GM21786 (cell line): Measurements from ENCODE around the gene RNF123.

Experiments used
- ATAC-seq: cut with Tn5 transposase; IDR thresholded peaks from one replicate; pipeline ENCODE4 v1.9.1; 2021; ENCODE audit not compliant: unreplicated experiment

Gene RNF123

DNA sequence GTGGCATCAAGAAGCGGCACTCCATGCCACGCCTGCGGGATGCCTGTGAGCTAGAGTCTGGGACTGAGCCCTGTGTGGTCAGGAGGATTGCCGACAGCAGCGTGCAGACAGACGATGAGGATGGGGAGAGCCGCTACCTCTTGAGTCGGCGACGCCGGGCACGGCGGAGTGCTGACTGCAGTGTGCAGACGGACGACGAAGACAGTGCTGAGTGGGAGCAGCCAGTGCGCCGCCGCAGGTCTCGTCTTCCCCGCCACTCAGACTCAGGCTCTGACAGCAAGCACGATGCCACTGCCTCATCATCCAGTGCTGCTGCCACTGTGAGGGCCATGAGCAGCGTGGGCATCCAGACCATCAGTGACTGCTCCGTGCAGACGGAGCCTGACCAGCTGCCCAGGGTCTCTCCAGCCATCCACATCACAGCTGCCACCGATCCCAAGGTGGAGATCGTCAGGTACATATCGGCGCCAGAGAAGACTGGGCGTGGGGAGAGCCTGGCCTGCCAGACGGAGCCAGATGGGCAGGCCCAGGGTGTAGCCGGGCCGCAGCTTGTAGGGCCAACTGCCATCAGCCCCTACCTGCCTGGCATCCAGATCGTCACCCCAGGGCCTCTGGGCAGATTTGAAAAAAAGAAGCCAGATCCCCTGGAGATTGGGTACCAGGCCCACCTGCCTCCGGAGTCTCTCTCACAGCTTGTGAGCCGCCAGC lies 32.0 kb upstream of the RNF123 start:
- ATAC-seq = no peak

GRCh38 chr3:49658711-49659110 lies 30.6 kb upstream of the RNF123 start:
- no peak for ATAC-seq

- no peak for ATAC-seq
Observed at GRCh38 chr3:49659756-49660155, 29.6 kb upstream of the RNF123 start.

GRCh38 chr3:49661281-49661680 lies 28.1 kb upstream of the RNF123 start:
- no peak for ATAC-seq

- ATAC-seq = no peak
Observed at GRCh38 chr3:49662021-49662420, 27.3 kb upstream of the RNF123 start.

- no peak for ATAC-seq
Observed at GRCh38 chr3:49662720-49663413, 26.5 kb upstream of the RNF123 start.

- no peak for ATAC-seq
Observed at GRCh38 chr3:49663831-49664230, 25.5 kb upstream of the RNF123 start.

GRCh38 chr3:49664300-49664699 lies 25.1 kb upstream of the RNF123 start:
- no peak for ATAC-seq

- ATAC-seq = no peak
Observed at GRCh38 chr3:49665822-49666519, 23.4 kb upstream of the RNF123 start.

DNA sequence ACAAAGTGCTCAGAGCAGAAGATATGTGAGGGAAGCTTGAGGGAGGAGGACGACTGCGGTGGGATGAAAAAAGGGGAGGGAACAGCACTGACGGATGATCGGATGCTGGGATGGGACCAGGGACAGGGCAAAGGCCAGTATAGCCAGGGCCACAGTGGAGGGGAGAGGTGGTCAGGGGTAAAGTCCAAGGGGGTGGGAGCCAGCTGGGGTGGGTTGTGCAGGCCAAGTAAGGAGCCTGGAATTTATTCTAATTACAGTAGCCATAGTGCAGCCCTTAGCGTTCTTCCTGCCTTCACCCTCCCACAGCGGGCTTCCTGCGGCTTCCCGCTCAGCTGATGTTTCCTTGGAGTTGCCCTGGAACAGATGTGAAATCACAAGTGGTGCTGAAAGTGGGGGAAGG lies 22.8 kb upstream of the RNF123 start:
- ATAC-seq = no peak

GRCh38 chr3:49667701-49668413 lies 21.5 kb upstream of the RNF123 start:
- no peak for ATAC-seq

DNA sequence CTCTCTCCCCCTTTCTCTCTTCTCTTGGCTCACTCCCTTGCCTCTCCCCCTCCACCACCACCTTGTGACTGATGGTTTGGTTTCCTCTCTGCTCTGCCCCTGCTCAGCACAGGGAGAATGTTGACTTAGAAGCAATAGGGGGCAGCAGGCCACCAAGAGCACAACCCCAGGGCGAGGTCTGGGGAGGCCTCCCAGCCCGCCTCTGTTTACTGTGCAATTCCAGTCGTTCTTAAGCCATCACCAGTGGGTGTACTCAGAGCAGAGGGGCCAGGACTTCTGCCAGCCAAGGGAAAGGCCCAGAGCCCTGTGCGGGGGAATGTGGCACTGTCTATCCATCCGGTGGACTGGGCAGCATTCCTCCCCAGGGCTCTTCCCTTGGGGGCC lies 21.0 kb upstream of the RNF123 start:
- no peak for ATAC-seq

DNA sequence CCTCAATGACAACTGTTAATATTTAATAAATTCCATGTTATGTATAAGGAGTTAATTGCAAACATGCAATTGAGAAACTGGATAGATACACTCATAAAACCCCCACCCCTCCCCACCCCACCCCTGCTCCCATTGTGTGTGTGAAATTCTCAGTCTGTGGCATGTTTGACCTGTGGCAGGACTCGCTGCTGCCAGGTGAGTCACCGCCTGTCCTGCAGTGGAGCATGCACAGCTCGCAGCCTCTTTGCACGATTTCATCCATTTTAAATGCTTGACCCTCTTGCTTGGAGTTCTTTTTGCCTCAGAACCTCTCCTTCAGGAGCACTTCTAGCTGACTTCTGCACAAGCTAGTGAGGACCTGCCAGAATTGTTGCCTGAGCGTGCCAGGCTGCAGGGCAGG lies 20.5 kb upstream of the RNF123 start:
- ATAC-seq = no peak

- no peak for ATAC-seq
Observed at GRCh38 chr3:49669352-49669751, 20.0 kb upstream of the RNF123 start.

- ATAC-seq = no peak
Observed at GRCh38 chr3:49670940-49671290, 18.4 kb upstream of the RNF123 start.

DNA sequence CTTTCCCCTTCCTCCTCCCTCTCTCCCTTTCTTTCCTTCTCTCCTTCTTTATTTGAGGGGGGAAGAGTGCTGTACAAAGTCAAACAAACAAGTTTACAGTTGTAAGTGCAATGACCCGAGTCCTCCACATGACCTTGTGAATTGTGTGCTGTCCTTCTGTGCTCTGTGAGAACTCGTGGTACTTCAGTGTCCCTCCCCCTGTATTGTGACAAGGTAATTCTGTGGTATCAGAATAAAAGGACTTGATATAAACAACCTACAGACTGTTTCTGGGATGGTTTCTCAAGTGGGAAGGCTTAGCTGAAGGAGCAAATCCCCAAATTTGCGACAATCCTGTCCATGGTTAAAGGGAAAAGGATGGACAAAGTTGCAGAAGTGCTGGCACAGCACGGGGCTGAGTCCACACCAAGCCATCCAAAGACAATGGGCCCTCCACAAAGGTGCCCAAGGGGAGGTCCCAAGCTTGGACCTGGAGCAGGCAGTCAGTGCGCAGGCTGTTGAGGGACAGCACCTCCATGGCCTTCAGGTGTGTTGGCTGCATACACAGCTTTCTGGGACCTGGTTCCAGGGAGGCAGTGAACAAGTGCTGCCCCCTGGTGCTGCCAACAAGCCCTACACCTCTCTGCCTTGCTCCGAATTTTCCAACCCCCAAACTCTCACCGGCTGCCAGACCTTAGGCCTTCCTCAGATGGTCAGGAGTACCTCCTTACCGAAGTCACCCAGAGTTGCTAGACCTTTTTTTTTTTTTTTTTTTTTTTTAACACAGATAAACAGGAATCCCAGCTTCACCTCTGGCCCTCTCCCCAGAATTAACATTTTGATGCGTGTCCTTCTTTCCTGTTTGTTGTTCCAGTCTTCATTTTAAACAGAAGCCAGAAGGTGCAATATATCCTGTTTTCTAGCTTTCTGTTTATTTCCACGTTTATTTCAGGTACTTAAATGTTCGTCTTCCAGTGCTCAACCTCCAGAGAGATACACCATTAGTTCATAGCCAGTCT lies 17.8 kb upstream of the RNF123 start:
- no peak for ATAC-seq

DNA sequence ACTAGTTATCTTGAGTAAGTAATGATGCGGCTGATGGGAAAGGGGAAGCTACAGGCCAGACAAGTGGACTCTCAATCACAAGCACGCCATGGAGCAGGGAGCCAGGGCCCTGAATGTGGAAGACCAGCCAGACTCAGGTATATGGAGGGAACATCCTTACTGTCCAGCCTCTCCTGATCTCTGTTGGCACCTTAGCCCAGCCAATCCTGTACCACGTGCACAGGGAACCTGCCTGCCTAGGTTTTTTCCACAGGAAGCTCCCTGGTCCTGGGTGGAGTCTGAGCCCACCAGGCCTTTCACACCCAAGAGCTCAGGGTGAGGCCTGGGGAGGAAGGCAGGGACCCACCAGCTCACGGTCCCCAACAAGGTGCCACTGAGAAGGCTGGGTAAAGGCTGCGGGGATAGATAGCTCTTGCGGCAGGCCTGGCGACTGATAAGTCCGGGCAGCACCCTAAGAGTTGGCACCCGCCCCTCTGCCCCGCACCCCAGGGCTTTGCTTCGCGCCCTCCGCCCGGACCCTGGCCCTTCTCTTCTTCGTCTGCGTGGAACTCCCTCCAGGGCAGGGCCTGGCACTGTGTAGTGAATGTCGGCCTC lies 16.1 kb upstream of the RNF123 start:
- ATAC-seq = no peak

DNA sequence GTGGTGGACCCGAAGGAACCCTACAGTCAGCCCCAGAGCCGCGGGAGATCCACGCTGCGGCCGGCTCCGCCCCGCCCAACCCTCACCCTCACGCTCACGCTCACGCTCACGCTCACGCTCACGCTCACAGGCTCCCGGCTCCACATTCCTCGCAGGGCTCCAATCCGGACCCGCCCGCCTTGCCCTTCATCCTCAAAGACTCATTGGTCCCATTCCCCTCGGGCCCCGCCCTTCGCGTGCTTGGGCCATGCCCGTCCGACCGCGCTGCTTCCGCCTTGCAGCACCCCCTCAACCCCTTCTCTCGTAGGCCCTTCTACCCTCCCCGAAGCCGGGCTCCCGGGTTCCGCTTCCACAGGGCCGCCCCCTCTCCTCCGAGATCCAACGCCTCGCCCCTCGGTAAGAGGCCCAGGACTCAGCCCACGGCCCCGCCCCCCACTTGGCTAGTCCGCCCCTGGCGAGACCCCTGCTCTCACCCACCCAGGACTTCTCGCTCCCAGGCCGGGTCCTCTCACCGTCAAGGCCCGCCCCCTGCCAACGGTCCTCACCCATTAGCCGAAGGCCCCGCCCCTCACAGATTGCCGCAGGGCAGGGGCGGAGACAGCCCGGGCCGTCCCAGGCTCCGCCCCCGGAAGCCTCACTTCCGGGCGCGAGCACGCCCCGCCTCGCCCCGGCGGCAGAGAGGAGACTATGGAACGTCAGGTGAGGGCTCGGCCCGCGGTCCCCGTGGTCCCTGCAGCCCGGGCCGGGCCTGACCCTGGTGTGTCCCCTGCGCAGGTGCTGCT lies 15.5 kb upstream of the RNF123 start, which contains the start of gene APEH:
TSS of gene APEH (plus strand) at position 637 of the 782 bp plus-strand sequence. CDS start at position 688, 51 bp downstream.
- ATAC-seq = peak; percentile 80

- peak; percentile 9 for ATAC-seq
Observed at GRCh38 chr3:49674497-49674983, 14.8 kb upstream of the RNF123 start.
